ENCODE measurements around the gene UNC5B. TPM values are rescaled to one million over a fixed set of nuclear protein-coding genes. Genes with fewer than 3 reads are reported as not detected.

Gene UNC5B
- total RNA-seq, 1 donor from 2014 or later = 22.2 TPM

GRCh38 chr10:71289421-71290130, 77.2 kb downstream of the UNC5B start:
- H3K27me3 ChIP-seq (ENCODE audit: low read depth) = no peaks in the 10 kb centered on the region
- ATAC-seq (no peak), DNase-seq (peak; percentile 34)
- intact Hi-C loops (cut with DNase I) = no loop called here
- peaks cover 15% of the 10 kb centered on the region for H3K4me1 ChIP-seq
- no peak overlapping the region for H3K4me3 ChIP-seq
- no peaks in the 10 kb centered on the region for H3K9me3 ChIP-seq
- H3K36me3 ChIP-seq = peaks cover 41% of the 10 kb centered on the region
- no peak overlapping the region for H3K27ac ChIP-seq
- no peak for TF ChIP-seq CTCF (IDR thresholded peaks at IDR 0.05)

- Histone ChIP-seq H3K4me1 (peaks cover 15% of the 10 kb centered on the region), H3K27me3 (ENCODE audit: low read depth) (no peaks in the 10 kb centered on the region), H3K36me3 (peaks cover 49% of the 10 kb centered on the region), H3K27ac (no peak overlapping the region), H3K9me3 (no peaks in the 10 kb centered on the region), H3K4me3 (no peak overlapping the region)
- ATAC-seq = no peak
- no peak for TF ChIP-seq CTCF (IDR thresholded peaks at IDR 0.05)
- peak; percentile 3 for DNase-seq
- intact Hi-C loops (cut with DNase I) = no loop called here
Measured at GRCh38 chr10:71290331-71290730, 78.0 kb downstream of the UNC5B start.

- no peak for TF ChIP-seq CTCF (IDR thresholded peaks at IDR 0.05)
- H3K4me3 ChIP-seq = no peak overlapping the region
- peaks cover 55% of the 10 kb centered on the region for H3K36me3 ChIP-seq
- H3K9me3 ChIP-seq = no peaks in the 10 kb centered on the region
- H3K27me3 ChIP-seq (ENCODE audit: low read depth) = no peaks in the 10 kb centered on the region
- no peak overlapping the region for H3K27ac ChIP-seq
- H3K4me1 ChIP-seq = peaks cover 15% of the 10 kb centered on the region
- intact Hi-C loops (cut with DNase I) = no loop called here
- ATAC-seq (no peak), DNase-seq (peak; percentile 35)
Measured at GRCh38 chr10:71290806-71291527, 78.6 kb downstream of the UNC5B start.

- Histone ChIP-seq H3K27ac (no peak overlapping the region), H3K9me3 (no peaks in the 10 kb centered on the region), H3K4me3 (no peak overlapping the region), H3K27me3 (ENCODE audit: low read depth) (no peaks in the 10 kb centered on the region), H3K4me1 (peaks cover 15% of the 10 kb centered on the region), H3K36me3 (peaks cover 55% of the 10 kb centered on the region)
- ATAC-seq (no peak), DNase-seq (peak; percentile 34)
- intact Hi-C loops (cut with DNase I) = no loop called here
- TF ChIP-seq CTCF (IDR thresholded peaks at IDR 0.05) = no peak
Measured at GRCh38 chr10:71291528-71291900, 79.1 kb downstream of the UNC5B start.

- no peak for TF ChIP-seq CTCF (IDR thresholded peaks at IDR 0.05)
- Histone ChIP-seq H3K4me1 (peaks cover 15% of the 10 kb centered on the region), H3K27me3 (ENCODE audit: low read depth) (no peaks in the 10 kb centered on the region), H3K27ac (no peak overlapping the region), H3K9me3 (no peaks in the 10 kb centered on the region), H3K36me3 (peaks cover 53% of the 10 kb centered on the region), H3K4me3 (no peak overlapping the region)
- DNase-seq (peak; percentile 3), ATAC-seq (no peak)
- intact Hi-C loops (cut with DNase I) = no loop called here
Measured at GRCh38 chr10:71292624-71293445, 80.5 kb downstream of the UNC5B start.

All from lower lobe of right lung (tissue), 2 donors.